ENCODE measurements around the gene UROS.

Gene UROS

DNA sequence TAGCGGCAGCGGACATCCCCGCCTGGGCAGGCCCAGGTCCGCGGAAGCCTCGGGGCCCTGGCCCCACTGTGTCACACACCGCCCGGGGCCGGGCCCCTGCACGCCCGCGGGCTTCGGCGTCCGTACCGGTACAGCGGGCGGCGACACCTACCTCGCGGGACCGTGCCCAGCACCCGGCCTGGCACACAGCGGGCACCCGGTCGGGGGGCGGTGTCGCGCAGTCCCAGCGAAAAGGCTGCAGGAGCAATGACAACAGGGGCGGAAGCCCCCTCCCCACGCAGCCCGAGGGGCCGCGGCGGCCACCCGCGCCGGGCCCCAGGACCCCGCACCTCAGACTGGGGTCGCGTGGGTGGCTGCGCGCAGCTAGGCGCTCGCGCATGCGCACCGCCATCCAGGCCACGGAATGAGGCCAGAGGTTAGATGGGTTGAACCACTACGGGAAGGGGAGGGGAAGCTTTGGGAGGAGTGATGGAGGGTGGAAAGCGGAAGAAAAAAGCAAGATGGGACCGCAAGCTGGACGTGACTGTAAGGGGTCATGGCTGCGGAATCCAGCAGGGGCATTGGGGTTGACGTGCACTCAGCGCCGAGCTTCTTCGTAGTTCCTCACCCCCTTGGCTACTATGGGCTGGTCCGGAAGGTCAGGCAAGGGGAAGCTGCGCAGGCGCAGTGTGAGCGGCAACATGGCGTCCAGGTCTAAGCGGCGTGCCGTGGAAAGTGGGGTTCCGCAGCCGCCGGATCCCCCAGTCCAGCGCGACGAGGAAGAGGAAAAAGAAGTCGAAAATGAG, at the start of gene UROS, which contains the start of gene BCCIP:
Gene UROS, minus strand, starts transcription at position 381 of the 785 bp plus-strand sequence. CDS start 6,759 bp downstream, outside the sequence.
Gene BCCIP, plus strand, starts transcription at position 669 of the 785 bp plus-strand sequence. Its CDS starts 12 bp downstream, at position 681.
- DNase-seq (ENCODE audit: low read depth): peak; percentile 77

DNA sequence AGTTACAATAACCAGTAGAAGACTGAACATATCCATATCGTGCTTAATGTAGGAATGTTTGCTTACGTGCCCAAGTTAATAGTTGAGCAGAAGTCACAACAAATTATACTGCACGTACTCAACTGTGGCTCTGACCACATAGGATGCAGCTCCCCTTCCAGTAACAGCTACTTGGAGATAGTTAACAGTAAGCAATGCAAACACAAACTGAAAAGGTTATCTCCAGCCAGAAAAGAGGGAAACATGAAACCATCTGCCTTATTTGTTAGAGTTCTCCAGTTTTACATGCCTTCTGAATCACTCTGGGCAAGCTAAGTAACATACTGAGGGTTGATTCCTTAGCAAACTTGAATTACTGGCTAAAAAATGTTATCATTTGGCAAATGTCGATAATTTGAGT, 48.3 kb upstream of the UROS start:
- no peak for DNase-seq (ENCODE audit: low read depth)

DNA sequence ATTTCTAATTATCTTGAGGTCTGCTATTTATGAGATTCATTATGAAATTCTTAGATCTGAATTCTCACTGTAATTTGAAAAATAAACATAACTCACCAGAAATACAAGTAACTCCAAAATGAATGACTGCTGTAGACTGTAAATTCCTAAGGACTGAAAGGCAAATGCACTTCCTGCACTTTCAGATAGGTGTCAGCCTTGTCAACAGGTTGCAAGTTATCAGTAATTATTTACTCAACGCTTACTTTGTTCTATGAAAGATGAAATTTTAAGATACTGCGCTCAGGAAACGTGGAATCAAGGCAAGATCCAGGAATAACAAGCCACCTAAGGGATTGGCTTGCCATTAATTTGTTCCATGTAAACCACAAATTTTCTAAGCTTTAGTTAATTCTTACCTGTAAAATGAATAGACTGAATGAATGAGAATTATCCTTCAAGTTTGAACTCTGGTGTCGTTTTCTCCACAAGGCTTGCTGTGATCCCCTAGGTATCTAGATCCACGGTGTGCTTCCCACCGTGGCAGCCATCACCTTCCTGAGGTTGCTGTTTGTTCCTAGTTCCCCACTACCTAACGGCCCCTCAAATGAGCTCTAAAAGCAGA, 45.4 kb upstream of the UROS start:
- peak; percentile 10 for DNase-seq (ENCODE audit: low read depth)

DNA sequence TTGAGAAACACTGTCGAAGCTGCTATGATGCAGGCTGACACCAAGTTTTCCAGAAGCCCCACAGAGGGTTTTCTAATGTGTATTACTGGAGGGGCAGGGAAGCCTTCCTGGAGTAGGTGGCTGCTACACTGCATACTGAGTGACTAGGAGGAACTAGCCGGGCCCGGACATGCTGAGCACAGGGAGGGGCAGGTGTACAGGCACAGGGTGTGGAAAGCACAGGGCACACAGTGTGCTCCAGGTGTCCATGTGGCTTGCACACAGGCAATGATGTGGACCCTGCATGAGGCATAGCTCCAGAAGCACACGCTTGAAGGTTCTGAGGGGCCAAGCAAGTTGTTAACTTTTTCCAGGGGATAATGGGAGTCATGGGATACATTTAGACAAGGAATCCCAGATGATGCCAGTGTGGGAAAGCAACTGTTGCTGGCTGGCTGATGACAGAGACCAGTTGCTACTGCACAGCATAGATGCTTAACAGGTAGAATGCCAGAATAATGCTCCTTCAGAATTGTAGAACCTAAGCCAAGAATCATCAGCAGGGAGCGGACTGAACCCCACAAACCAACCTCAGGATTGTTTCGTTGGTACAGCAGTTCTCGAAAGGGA, 43.5 kb upstream of the UROS start:
- DNase-seq (ENCODE audit: low read depth): no peak

DNA sequence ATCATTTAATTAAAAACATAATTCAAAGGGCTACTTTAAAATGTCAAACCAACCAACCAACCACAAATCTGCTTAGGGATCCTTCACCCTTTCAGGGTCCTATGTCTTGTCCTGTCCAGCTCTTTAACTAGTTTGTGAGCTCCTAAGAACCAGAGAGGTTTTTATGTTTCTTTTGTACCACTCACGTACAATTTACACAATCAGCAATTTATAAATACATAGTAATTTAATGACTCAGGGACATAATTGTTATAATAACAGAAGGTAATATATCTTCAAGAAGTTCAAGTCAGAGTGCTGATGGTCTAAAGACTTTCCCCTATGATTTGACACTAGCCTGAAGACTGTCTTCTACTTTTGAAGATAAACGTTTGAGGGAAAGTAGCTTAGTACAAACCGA, 42.1 kb upstream of the UROS start:
- DNase-seq (ENCODE audit: low read depth): no peak

DNA sequence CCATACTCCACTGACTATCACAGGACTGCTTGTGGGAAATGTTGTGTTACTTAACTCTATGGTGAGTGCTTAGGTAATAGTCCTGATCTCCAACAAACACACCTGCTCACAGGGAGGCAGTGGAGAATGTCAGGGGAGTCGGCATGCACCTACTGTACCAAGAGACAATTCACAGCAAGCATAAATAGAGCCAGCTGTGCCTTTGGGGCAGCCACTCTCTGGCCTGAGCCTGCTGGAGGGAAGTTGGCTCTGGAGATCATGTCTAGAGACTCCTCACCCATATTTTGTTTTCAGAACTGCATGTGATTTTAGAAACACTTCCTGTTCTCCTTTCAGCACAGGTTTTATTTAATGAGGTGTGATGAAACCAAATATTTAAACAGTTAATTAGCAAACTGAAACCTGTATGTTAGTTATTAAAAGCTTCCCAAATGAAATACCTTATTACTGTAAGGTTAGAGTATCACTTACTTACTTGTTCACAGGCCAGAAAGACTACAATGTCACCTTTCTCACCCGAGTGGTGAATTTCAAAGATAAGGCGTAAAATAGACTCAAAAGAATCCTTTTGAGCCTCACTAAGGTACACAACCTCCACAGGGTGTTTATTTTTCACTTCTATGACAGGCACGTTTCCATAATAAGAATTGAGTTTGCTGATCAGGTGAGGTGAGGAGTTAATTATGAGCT, 36.2 kb upstream of the UROS start:
- DNase-seq (ENCODE audit: low read depth): no peak

DNA sequence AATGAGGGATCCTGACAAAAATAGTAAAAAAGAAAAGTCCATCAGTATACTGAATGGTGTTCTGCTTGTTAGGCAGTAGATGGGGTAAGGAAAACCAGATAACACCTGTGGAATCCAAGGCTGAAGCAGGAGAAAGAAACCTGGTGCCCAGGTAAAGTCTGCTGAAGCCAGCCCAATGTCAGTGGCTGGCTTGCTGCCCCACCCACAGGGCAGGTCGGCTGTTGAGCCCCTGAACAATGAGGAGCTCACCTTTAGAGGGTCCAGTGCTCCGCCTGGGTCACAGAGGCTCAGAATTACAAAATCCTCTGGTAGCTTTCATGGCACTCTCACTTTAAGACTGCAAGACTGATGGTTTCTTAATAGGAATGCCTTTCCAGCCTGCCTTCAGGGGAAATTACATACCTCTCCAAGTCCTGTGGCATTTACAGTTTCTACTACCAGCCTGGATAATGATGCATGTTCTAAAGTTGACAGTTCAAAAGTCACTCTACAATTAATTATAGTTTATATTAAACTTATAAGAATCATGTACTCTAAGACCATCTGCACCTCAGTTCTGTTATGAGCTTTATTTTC, 34.2 kb upstream of the UROS start:
- DNase-seq (ENCODE audit: low read depth): no peak

DNA sequence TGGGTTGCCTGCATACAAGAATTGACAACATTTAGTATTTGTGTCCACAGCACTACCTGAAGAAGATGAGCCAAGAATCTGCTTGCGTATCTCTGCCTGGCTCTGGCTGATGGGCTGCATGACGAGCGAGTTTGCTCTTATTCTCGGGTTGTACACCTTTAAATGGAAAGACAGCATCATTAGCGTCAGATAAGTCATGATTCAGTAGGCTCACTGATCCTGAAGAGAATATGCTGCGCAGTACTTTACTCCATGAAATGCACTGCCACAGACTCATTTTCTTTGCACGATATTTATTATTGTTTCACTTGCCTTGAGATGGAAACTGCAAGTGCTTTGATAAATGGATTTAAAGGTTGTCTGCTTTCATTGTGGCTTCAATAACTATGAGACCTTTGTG, 29.4 kb upstream of the UROS start:
- DNase-seq (ENCODE audit: low read depth): no peak

DNA sequence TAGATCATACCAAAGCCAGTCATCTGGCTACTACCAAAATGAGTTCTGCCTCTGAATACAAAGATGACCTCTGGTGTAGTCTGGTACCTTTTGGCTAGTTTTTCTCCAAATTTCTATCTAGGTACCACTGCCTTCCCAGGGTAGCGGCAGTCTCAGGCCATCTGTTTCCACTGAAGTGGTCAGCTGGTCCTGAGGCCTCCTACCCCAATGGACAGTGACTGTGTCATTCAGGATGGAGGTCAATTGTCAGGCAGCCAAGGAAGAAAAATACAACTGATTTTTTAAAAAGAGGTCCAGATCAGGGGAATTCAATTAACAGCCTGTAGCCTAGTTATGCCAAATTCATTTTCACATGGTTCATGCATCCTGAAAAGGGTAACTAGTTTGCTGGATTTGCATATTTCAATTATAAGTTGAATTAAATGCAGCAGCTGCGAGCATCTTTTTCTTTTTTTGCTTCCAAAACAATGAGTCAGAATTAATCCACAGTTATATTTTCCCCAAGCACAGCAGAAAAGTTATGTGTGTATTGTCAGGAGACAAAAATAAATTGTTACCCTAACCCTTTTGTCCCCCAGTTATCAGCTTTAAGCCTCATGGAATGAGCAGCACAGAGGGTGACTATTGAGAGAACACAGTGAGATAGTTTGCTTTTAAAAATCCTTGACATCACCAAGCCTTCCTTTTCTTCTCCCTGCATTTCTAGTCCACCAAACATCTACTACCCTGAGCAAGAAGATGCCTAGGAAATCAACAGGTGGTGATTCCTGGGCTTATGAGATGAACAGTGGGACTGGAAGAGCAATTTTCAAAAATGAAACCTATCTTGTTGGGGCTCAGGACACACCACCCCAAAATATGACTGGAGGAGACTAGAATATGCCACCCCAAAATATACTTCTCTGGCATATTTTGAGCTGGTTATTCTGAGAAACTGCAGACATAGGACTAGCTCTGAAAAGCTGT, 28.0 kb upstream of the UROS start:
- DNase-seq (ENCODE audit: low read depth): no peak

DNA sequence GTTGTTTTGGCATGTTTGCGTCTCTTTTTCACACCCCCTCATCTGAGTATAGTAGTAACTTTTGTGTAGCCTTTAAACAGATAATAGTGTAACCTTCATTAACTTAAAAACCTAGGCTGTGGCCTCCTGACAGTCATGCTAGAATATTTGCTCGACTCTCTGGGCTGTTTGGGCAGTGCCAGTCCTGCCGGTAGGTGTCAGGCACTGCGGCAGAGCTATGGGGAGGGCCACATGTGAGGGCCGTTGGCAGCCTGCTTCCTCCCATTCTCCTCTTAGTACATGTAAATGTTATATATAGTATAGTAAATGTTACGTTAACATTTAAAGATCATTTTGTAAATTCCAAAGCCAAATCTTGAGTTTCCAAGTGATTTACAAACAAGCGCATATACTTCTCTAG, 26.4 kb upstream of the UROS start:
- DNase-seq (ENCODE audit: low read depth): no peak

DNA sequence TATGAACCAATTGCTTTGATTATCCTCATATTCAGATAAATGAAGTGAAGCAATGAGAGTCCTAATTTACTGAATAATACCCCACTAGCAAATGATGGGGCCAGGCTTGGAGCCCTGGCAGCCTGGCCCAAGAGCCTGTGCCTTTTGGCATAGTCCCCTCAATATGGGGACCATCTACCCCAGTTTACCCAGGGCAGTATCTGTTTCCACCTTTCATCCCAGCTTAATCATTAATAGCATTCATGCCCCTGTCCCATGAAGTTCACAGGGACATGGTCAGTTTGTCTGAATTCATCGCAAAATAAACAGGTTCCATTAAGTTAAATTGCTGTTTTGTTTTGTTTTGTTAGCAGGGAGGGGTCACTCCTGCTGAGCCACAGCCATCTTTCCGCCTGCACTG, 25.8 kb upstream of the UROS start:
- no peak for DNase-seq (ENCODE audit: low read depth)

DNA sequence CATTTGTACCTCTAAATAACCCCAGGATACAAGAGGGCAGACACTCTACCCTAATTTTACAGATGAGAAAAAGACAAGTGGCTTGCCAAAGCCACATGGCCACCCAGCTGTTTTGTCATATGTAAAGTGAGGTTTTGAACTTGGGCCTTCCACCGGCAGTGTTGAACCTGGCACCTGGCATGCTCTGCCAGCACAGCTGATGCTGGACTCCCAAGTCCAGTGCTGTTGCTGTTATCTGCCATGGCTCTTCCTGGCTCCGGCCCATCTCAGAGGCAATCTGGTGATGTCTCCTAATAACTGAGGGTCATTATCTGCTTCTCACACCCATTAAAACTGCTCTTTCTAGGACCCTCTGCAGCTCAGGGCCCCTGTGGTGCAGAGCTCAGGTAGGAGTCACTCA, 25.3 kb upstream of the UROS start:
- no peak for DNase-seq (ENCODE audit: low read depth)

DNA sequence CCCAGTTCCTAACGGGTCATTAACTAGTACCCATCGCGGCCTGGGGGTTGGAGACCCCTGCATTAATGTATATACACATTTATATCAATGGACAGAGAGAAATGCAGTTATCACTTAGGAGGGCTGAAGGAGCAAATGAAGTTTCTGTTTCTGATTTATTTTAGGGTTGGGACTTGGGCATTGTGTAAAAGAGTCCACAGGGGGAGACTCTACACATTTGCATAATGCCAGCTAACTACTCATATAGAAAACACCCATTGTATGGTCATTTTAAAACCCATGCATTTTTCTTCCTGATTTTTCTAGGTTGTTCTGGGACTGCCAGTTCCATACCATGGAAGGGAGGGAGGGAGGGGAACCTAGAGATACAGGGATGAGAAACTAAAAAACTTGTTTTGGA, 23.8 kb upstream of the UROS start:
- no peak for DNase-seq (ENCODE audit: low read depth)

DNA sequence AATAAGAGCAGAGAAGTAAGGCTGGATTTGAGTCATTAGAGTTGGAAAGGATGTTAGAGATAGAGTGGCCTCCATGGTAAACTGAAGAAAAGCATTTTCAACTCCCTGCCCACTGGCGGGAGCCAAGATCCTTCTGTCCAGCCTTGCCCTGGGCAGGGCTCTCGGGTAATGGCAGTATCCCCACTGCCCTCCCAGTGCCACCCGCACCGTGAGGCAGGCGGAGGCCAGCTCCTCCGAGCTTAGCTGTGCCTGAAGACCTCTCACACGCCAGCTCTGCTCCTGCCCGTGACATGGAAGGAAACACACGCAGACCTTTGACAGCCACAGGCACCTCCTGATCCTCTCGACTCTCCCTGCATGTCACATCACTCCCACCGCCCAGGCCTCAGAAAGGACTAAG, 22.6 kb upstream of the UROS start:
- no peak for DNase-seq (ENCODE audit: low read depth)

DNA sequence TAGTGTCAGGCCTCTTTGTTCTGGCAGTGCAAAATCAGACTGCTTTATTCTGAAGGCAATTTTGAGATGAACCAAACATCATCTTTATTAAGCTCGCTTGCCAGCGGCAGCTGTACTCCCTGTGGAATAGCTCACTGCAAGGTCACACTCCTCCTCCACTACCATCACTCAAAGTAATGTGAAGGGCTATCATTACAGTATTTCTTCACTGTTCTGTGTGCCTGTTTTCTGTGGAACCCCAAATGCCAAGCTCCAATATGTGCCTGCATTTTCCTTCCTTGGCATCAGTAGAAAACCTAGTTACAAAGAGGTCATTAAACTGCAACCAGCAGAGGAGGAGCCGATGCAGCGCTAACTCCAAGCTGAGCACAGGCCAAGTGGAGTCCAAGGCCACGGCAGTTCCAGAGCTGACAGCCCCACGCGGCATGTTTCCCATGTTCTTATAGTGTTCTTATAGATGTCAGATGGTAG, 21.7 kb upstream of the UROS start:
- no peak for DNase-seq (ENCODE audit: low read depth)

DNA sequence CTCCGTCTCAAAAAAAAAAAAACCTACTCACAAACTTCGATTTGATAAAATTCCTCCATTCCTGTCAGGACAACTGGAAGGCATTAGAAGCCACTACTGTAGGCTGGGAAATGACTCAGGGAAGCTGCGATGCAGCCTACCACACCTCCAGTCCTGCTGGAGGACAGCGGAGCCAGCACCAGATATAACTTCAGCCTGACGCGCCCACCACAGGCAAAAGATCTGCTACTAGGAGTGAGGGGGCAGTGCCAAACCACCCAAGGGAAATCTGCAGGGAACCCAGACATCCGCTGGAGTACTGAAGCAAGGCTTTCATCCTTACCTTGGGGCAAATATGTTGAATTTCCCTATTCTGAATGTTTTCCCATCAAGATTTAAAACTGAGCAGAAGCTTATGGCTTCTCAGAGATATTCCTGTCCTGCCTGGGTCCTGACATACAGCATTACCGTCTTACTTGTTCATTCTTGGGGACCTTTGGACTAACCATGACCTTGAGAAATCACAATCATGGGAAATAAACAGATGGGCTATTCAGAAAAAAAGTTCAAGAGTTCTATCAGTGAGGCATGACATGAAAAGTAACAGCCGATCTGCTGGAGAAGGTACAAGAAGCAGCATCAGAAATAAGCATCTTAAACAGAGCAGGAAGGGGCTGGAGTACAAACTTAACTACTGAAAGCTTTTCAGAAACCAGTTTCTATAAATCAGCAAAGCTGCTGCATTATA, 20.7 kb upstream of the UROS start:
- no peak for DNase-seq (ENCODE audit: low read depth)

DNA sequence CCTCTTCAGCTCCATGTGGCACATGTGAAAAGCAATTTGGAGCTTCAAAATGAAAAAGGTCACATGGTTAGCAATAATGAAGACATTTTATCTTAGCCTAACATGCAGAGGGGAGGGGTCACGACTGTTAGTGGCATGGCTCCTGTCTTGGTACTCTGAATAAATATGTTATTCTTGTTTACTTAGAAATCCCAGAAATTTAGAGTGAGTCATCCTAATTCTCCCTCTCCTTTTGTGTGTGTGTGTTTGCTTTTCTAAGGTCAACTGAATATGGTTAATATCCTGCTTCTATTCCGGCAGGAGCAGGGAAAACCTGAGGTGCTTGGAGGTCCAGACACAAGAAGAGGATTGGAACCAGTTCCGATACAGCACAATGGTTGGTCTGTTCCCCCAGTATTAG, 17.9 kb upstream of the UROS start:
- DNase-seq (ENCODE audit: low read depth): no peak

DNA sequence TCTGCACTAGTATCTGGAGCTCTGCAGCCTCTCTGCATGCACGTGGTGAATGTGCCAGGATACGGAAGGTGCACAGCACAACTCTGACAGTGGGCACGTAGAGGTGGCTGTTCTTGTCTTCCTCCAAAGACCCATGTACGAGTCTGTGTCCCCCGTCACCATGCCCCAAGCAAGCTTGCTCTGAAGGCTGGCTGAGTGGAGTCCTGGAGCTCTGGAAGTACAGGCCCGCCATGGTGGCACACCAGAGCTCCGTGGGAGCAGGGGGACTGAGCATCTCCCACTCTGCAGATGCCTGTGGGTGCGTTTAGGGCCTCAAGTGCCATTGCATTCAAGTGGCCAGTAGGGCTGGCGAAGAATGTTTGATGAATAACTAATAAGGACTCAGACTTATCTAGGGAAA, 17.3 kb upstream of the UROS start:
- DNase-seq (ENCODE audit: low read depth): no peak

DNA sequence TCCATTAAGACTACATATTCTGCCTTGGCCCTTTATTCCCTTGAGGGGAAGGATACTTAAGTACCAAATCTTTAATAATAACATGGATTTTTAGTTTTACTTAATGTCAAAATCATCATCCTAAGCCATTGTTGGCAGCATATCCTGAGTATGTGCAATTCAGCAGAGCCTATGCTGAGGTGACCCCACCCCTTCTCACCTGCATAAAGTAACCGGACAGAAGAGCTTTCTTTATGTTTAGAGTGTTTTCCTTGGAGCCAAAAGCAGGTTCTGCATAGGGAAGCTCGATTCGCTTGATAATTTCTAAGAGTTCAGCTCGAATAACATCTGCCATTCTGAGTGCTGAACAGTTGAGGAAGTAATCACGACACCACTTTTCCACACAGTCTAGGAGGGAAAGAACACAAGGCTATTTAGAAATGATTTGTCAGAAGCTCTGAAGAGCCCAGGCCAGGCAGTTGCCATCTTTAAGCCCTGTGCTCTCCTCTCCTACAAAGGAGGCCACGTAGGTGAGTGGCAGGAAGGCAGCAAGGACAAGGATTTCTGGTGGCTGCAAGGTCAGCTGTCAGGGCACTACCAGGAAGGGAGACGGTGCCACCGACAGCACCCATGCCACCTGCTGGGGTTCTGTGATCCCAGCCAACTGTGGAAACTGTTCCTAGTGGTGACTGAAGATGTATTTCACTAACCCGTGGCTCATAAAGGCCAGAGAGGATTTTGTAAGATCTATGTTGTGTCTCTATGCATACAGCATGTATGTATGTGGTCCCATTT, 15.9 kb upstream of the UROS start:
- DNase-seq (ENCODE audit: low read depth): no peak

DNA sequence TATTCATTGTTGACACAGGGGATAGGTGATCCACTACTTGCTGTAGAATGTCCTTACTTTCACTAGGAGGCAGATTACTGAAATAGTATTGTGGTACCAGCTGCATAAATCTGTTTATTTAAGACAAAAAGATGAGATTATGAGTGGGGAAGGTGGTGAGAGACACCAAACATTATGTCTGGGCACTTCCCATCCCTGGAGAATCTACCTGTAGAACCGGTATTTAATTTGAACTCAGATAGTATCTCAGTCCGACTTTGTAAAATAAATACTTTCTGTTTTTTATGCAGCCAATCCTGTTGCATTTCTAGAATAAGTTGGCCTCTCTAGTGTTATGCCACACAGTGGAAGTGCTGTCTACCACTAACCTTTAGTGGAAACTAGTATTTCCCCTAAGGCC, 13.7 kb upstream of the UROS start:
- no peak for DNase-seq (ENCODE audit: low read depth)

All from HS-5 (cell line).